ENCODE measurements around the gene IGF1. TPM values are rescaled to one million over a fixed set of nuclear protein-coding genes. Genes with fewer than 3 reads are reported as not detected.
A peak's percentile ranks its signal among the peaks of the same experiment; 100 is the strongest.

IGF1 gene
- total RNA-seq, 6 experiments from 2014 or later, result 0.34 to 0.81 (median 0.51) TPM; not detected in 2

- Mint-ChIP-seq H3K9me3 (no peaks in the 10 kb centered on the region), H3K36me3 (ENCODE audit: low read depth) (peaks cover 5% of the 10 kb centered on the region), H3K27ac (no peak overlapping the region), H3K27me3 (ENCODE audit: insufficient read depth) (peaks cover 5% of the 10 kb centered on the region; the same call in 1 of the 2 replicates), H3K4me3 (no peak overlapping the region), H3K4me1 (ENCODE audit: low read depth) (peaks cover 15% of the 10 kb centered on the region)
- no peak for TF ChIP-seq CTCF (IDR thresholded peaks at IDR 0.05)
- no peak for DNase-seq
Observed at GRCh38 chr12:102521662-102522277, 41.4 kb upstream of the IGF1 start.

DNA sequence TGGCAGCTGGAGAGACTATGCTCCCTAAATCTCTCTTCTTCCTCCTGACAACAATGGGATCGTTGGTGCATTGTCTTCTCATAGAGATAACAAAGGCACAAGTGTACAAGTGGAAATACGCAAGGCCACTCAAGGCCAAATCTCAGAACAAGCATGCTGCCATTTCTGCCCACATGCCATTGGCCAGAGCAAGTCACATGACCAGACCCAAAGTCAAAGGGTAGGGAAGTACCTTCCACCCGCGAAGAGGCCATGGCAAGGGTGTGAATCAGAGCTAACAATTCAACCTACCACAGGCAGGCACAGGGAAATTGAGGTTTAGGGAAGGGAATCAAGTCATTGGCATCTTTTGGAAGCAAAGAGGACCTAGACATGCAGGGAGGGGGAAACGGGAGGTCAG is 38.5 kb upstream of the IGF1 start:
- Mint-ChIP-seq H3K4me1 (ENCODE audit: low read depth) (peaks cover 3% of the 10 kb centered on the region; the same call in 1 of the 2 replicates), H3K9me3 (no peaks in the 10 kb centered on the region), H3K27ac (no peak overlapping the region), H3K27me3 (ENCODE audit: insufficient read depth) (peaks cover 1% of the 10 kb centered on the region; the same call in 1 of the 2 replicates), H3K36me3 (ENCODE audit: low read depth) (no peaks in the 10 kb centered on the region), H3K4me3 (no peak overlapping the region)
- DNase-seq, result no peak
- no peak for TF ChIP-seq CTCF (IDR thresholded peaks at IDR 0.05)

DNA sequence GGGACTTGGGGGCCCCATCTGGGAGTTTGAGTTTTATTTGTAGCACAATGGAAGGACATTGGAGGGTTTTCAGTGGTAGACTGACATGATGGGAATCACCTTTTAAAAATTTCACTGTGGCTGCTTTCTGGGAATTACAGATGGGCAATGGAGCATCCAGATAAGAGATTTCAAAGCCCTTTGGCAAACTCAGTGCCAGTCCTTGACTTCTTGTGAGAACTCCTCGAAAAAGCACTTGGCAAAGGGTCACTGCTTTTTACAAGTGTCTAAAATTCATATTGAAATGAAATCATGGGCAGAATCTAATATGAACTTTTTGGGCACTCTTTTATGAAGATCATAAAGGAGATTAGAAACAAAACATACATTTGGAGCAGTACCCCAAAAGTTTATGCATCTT is 34.3 kb upstream of the IGF1 start:
- Mint-ChIP-seq H3K27ac (no peak overlapping the region), H3K4me3 (no peak overlapping the region), H3K4me1 (ENCODE audit: low read depth) (peaks cover 4% of the 10 kb centered on the region; the same call in 1 of the 2 replicates), H3K9me3 (no peaks in the 10 kb centered on the region), H3K36me3 (ENCODE audit: low read depth) (no peaks in the 10 kb centered on the region), H3K27me3 (ENCODE audit: insufficient read depth) (peaks cover 2% of the 10 kb centered on the region; the same call in 1 of the 2 replicates)
- no peak for TF ChIP-seq CTCF (IDR thresholded peaks at IDR 0.05)
- no peak for DNase-seq

DNA sequence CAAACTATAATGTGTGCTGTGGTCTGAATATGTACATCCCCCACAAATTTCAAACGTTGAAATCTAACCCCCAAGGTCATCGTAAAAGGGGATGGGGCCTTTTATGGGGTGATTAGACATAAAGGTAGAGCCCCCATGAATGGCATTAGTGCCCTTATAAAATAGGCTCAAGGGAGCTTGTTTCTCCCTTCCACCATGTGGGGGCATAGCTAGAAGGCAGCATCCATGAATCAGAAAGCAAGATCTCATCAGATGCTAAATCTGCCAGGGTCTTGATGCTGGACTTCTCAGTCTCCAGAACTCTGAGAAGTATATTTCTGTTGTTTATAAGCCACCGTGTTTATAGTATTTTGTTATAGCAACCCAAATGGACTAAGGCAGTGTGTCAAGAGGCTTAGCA is 33.4 kb upstream of the IGF1 start:
- Mint-ChIP-seq H3K27me3 (ENCODE audit: insufficient read depth) (peaks cover 2% of the 10 kb centered on the region; the same call in 1 of the 2 replicates), H3K9me3 (no peaks in the 10 kb centered on the region), H3K36me3 (ENCODE audit: low read depth) (no peaks in the 10 kb centered on the region), H3K4me1 (ENCODE audit: low read depth) (peaks cover 4% of the 10 kb centered on the region; the same call in 1 of the 2 replicates), H3K4me3 (no peak overlapping the region), H3K27ac (no peak overlapping the region)
- DNase-seq, result no peak
- peak; percentile 55 for TF ChIP-seq CTCF (IDR thresholded peaks at IDR 0.05)

- no peak overlapping the region for H3K4me3 Mint-ChIP-seq
- H3K9me3 Mint-ChIP-seq, result no peaks in the 10 kb centered on the region
- TF ChIP-seq CTCF (IDR thresholded peaks at IDR 0.05), result no peak
- H3K27ac Mint-ChIP-seq, result no peak overlapping the region
- H3K4me1 Mint-ChIP-seq (ENCODE audit: low read depth), result peaks cover 4% of the 10 kb centered on the region; the same call in 1 of the 2 replicates
- H3K27me3 Mint-ChIP-seq (ENCODE audit: insufficient read depth), result peaks cover 2% of the 10 kb centered on the region; the same call in 1 of the 2 replicates
- DNase-seq, result no peak
- H3K36me3 Mint-ChIP-seq (ENCODE audit: low read depth), result no peaks in the 10 kb centered on the region
Observed at GRCh38 chr12:102513272-102513671, 32.9 kb upstream of the IGF1 start.

Data from HFFc6 (cell line).